HEK293T (cell line): ENCODE data around the gene DDX28.

Source experiments
- BHLHE40 ChIP-seq: fragments of 450-650 bp; IDR thresholded peaks from 2 replicates; pipeline ENCODE4 v1.6.1; 2016; ENCODE audit warnings: mild to moderate bottlenecking, moderate library complexity, borderline replicate concordance
- ELF4 ChIP-seq: fragments of 450-650 bp; IDR thresholded peaks from 2 replicates; pipeline ENCODE4 v1.6.1; 2017; ENCODE audit warnings: antibody characterized with exemption
- FOXA1 ChIP-seq: fragments of 450-650 bp; IDR thresholded peaks from 2 replicates; pipeline ENCODE4 v1.6.1; 2016; ENCODE audit warnings: mild to moderate bottlenecking
- LEF1 ChIP-seq: fragments of 450-650 bp; IDR thresholded peaks from 2 replicates; pipeline ENCODE4 v1.6.1; 2017; ENCODE audit warnings: mild to moderate bottlenecking, borderline replicate concordance

DNA sequence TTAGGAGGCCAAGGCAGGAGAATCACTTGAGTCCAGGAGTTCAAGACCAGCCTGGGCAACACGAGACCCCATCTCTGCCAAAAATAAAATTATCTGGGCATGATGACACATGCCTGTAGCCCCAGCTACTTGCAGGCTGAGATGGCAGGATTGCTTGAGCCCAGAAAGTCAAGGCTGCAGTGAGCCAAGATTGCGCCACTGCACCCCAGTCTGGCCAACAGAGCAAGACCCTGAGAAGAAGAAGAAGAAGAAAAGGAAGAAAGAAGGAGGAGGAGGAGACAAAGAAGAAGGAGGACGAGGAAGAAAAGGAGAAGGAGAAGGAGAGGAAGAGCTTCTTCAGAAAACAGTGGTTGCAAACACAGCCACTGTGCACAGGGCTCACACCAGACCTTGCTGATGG is 34.4 kb downstream of the DDX28 start:
- no peak for TF ChIP-seq LEF1
- TF ChIP-seq ELF4 = no peak
- no peak for TF ChIP-seq BHLHE40
- TF ChIP-seq FOXA1 = no peak
